H1 (cell line): Measurements from ENCODE around the gene GRID2. TPM values are rescaled to one million over a fixed set of nuclear protein-coding genes. Genes with fewer than 3 reads are reported as not detected.

Experiments
- CTCF ChIA-PET: fragments of 300-600 bp; sonication (Branson Sonifier 250); formaldehyde crosslinking; loops from one replicate; lab custom pipeline; 2021; ENCODE audit not compliant: partially characterized antibody; lab: Charles Lee
- POLR2A ChIA-PET: fragments of 300-600 bp; sonication (Branson Sonifier 250); formaldehyde crosslinking; loops from one replicate; lab custom pipeline; 2021; ENCODE audit warnings: inconsistent platforms; ENCODE audit not compliant: partially characterized antibody; lab: Charles Lee
- DNase-seq, 2 experiments: peaks; one replicate each; pipeline versions ENCODE4 v3.0.0 to v3.0.0-alpha.2; 2010 to 2022; ENCODE audit warnings: low spot score in 2 of 2, low read depth in 1 of 2, mixed read lengths in 1 of 2
- FAIRE-seq: peaks from 2 replicates; lab custom pipeline; 2011; peaks lifted over from hg19 to GRCh38; lab: Jason Lieb, UNC
- H2AFZ ChIP-seq: 2 replicates; pipeline ENCODE4 v1.8.1; 2012; ENCODE audit warnings: low read length, inconsistent platforms
- H2AK5ac ChIP-seq: 2 replicates; pipeline ENCODE4 v1.6.1; 2013; ENCODE audit warnings: low read depth, low read length
- H2BK120ac ChIP-seq: replicated peaks from 2 replicates; pipeline ENCODE3; 2013; ENCODE audit warnings: low read depth, low read length, inconsistent platforms
- H2BK12ac ChIP-seq: 2 replicates; pipeline ENCODE4 v1.6.1; 2013; ENCODE audit warnings: low read depth, low read length
- H2BK15ac ChIP-seq: 2 replicates; pipeline ENCODE4 v1.6.1; 2013; ENCODE audit warnings: low read length
- H2BK20ac ChIP-seq: 2 replicates; pipeline ENCODE4 v1.6.1; 2013; ENCODE audit warnings: low read length
- H2BK5ac ChIP-seq: 2 replicates; pipeline ENCODE4 v1.6.1; 2013; ENCODE audit warnings: low read depth, low read length
- H3K14ac ChIP-seq: 2 replicates; pipeline ENCODE4 v1.6.1; 2013; ENCODE audit warnings: inconsistent platforms; ENCODE audit not compliant: insufficient read length
- H3K18ac ChIP-seq: 2 replicates; pipeline ENCODE4 v1.6.1; 2013; ENCODE audit warnings: low read length; ENCODE audit errors: extremely low read depth
- H3K23ac ChIP-seq: 2 replicates; pipeline ENCODE4 v1.6.1; 2013; ENCODE audit warnings: inconsistent platforms; ENCODE audit not compliant: insufficient read length
- H3K23me2 ChIP-seq: 2 replicates; pipeline ENCODE4 v1.6.1; 2013; ENCODE audit warnings: low read depth, low read length
- H3K27ac ChIP-seq: 2 replicates; pipeline ENCODE4 v1.6.1; 2011; ENCODE audit warnings: low read depth, low read length, inconsistent platforms
- H3K27me3 ChIP-seq, 4 experiments: replicated peaks in 1 of 4; 1 replicate in 1 of 4; 2 replicates in 3 of 4; pipeline versions ENCODE4 v1.6.1 to v1.8.1; 2011 to 2013; ENCODE audit warnings: low read length in 3 of 4, mild to moderate bottlenecking in 3 of 4, inconsistent platforms in 2 of 4, mixed read lengths in 2 of 4, moderate library complexity in 1 of 4; ENCODE audit not compliant: control insufficient read depth in 3 of 4, insufficient read depth in 3 of 4; ENCODE audit errors: extremely low read depth in 1 of 4
- H3K36me3 ChIP-seq, 4 experiments: 2 replicates each; pipeline versions ENCODE4 v1.6.1 to v1.8.1; 2011 to 2013; ENCODE audit warnings: mild to moderate bottlenecking in 4 of 4, low read length in 3 of 4, moderate library complexity in 2 of 4, control low read depth in 1 of 4, inconsistent platforms in 1 of 4; ENCODE audit not compliant: insufficient read depth in 4 of 4, control insufficient read depth in 2 of 4
- H3K4ac ChIP-seq: replicated peaks from 2 replicates; pipeline ENCODE3; 2013; ENCODE audit warnings: low read length, low read depth, mixed read lengths, inconsistent platforms; ENCODE audit not compliant: insufficient read length
- H3K4me1 ChIP-seq, 4 experiments: replicated peaks in 1 of 4; 1 replicate in 1 of 4; 2 replicates in 3 of 4; pipeline versions ENCODE4 v1.6.1 to v1.8.1; 2011 to 2013; ENCODE audit warnings: low read length in 3 of 4, inconsistent platforms in 2 of 4, mixed read lengths in 1 of 4; ENCODE audit not compliant: insufficient read depth in 4 of 4, control insufficient read depth in 3 of 4
- H3K4me2 ChIP-seq, 2 experiments: 2 replicates each; pipeline versions ENCODE4 v1.6.1 to v1.8.1; 2011 to 2013; ENCODE audit warnings: low read depth in 2 of 2, low read length in 2 of 2, control low read depth in 1 of 2, inconsistent platforms in 1 of 2, mild to moderate bottlenecking in 1 of 2; ENCODE audit not compliant: insufficient read depth in 1 of 2
- H3K4me3 ChIP-seq, 4 experiments: fragments of 200-600, 300-600 bp in 1 of 4; sonication (generic), shearing (Covaris generic), sonication (Bioruptor Twin) in 1 of 4; 2 replicates each; pipeline versions ENCODE4 v1.5.1 to v1.8.1; 2011 to 2016; ENCODE audit warnings: low read length in 4 of 4, low read depth in 3 of 4, control low read depth in 2 of 4, inconsistent platforms in 2 of 4, mild to moderate bottlenecking in 2 of 4, mixed read lengths in 1 of 4, moderate library complexity in 1 of 4; ENCODE audit not compliant: insufficient read depth in 2 of 4; ENCODE audit errors: extremely low read depth in 1 of 4
- H3K56ac ChIP-seq: replicated peaks from 2 replicates; pipeline ENCODE3; 2013; ENCODE audit warnings: low read depth, mild to moderate bottlenecking, mixed read lengths, low read length, inconsistent platforms; ENCODE audit not compliant: insufficient read length
- H3K79me1 ChIP-seq: 2 replicates; pipeline ENCODE4 v1.6.1; 2013; ENCODE audit warnings: low read depth, low read length, control low read depth
- H3K79me2 ChIP-seq, 2 experiments: 2 replicates each; pipeline versions ENCODE4 v1.6.1 to v1.8.1; 2012 to 2013; ENCODE audit warnings: low read length in 2 of 2, mild to moderate bottlenecking in 2 of 2, inconsistent platforms in 1 of 2; ENCODE audit not compliant: insufficient read depth in 2 of 2, control insufficient read depth in 1 of 2
- H3K9ac ChIP-seq, 4 experiments: replicated peaks in 1 of 4; 1 replicate in 1 of 4; 2 replicates in 3 of 4; pipeline versions ENCODE4 v1.6.1 to v1.8.1; 2011 to 2013; ENCODE audit warnings: low read depth in 3 of 4, low read length in 3 of 4, control low read depth in 2 of 4, mild to moderate bottlenecking in 2 of 4, moderate library complexity in 2 of 4, inconsistent platforms in 1 of 4; ENCODE audit errors: extremely low read depth in 1 of 4
- H3K9me3 ChIP-seq, 2 experiments: 2 replicates each; pipeline versions ENCODE4 v1.6.1 to v1.8.1; 2012 to 2013; ENCODE audit warnings: mild to moderate bottlenecking in 2 of 2, moderate library complexity in 2 of 2, control low read depth in 1 of 2, inconsistent platforms in 1 of 2, low read depth in 1 of 2, low read length in 1 of 2, mixed read lengths in 1 of 2; ENCODE audit not compliant: insufficient read depth in 2 of 2
- H4K20me1 ChIP-seq, 2 experiments: replicated peaks in 1 of 2; 2 replicates each; pipeline versions ENCODE3 to v1.8.1; 2011 to 2013; ENCODE audit warnings: inconsistent platforms in 2 of 2, low read length in 2 of 2, mild to moderate bottlenecking in 1 of 2; ENCODE audit not compliant: insufficient read depth in 2 of 2, control insufficient read depth in 1 of 2
- H4K5ac ChIP-seq: 2 replicates; pipeline ENCODE4 v1.6.1; 2013; ENCODE audit warnings: low read length, low read depth, mixed read lengths, inconsistent platforms; ENCODE audit not compliant: insufficient read length
- H4K8ac ChIP-seq: 2 replicates; pipeline ENCODE4 v1.8.0; 2013; ENCODE audit warnings: mild to moderate bottlenecking, moderate library complexity, low read length, inconsistent platforms; ENCODE audit not compliant: insufficient read depth; ENCODE audit errors: extremely low read depth
- H4K91ac ChIP-seq: replicated peaks from 2 replicates; pipeline ENCODE3; 2013; ENCODE audit warnings: low read length, mixed read lengths, inconsistent platforms; ENCODE audit not compliant: insufficient read length
- ZNF274 ChIP-seq: IDR thresholded peaks from 2 replicates; pipeline ENCODE4 v1.7.0; 2012; ENCODE audit warnings: low read length, borderline replicate concordance; ENCODE audit errors: extremely low read depth
- polyA plus RNA-seq, 7 experiments: library from polyadenylated mRNA; depleted of rRNA in 3 of 7; stranded (reverse) in 5 of 7; unstranded in 2 of 7; fragments of >200 nt in 5 of 7; fragments of 200-250 nt in 2 of 7; gene quantifications; 1 replicate in 5 of 7; 2 replicates in 1 of 7; 4 replicates in 1 of 7; pipeline versions ENCODE4 v1.2.1 to v1.2.3, GENCODE V29; 2011 to 2013; ENCODE audit warnings: missing spikeins in 2 of 7, mixed read lengths in 2 of 7
- total RNA-seq: library from RNA; stranded (reverse); fragmentation: NEBNext Ultra II Directional; extraction: Animal tissue kit (Norgen Biotek cat#: 25700); gene quantifications from 2 replicates; pipeline ENCODE4 v1.2.1, GENCODE V29; 2021

Gene GRID2
- total and polyA plus RNA-seq, 2 of the 8 experiments (the other 6 are each of a cell fraction or from before 2014, with no cell fraction given): 31.1 to 81.9 TPM

GRCh38 chr4:93327346-93327745 is 1023.6 kb downstream of the GRID2 start:
- Histone ChIP-seq H3K23ac (no peak overlapping the region), H3K4me2 (no peak overlapping the region), H4K91ac (no peak overlapping the region), H3K9me3 (no peaks in the 10 kb centered on the region), H3K79me2 (no peaks in the 10 kb centered on the region), H3K23me2 (peaks cover 2% of the 10 kb centered on the region; the same call in 1 of the 2 replicates), H3K27ac (no peak overlapping the region), H4K5ac (no peak overlapping the region), H2BK15ac (no peak overlapping the region), H2BK120ac (no peak overlapping the region), H4K8ac (no peak overlapping the region), H3K56ac (no peak overlapping the region), H2BK12ac (no peak overlapping the region), H3K36me3 (no peaks in the 10 kb centered on the region), H2AK5ac (no peak overlapping the region), H3K4ac (no peak overlapping the region), H3K79me1 (no peaks in the 10 kb centered on the region), H2BK20ac (no peak overlapping the region), H3K9ac (no peak overlapping the region), H3K14ac (no peak overlapping the region), H3K18ac (no peak overlapping the region), H2BK5ac (no peak overlapping the region), H4K20me1 (no peaks in the 10 kb centered on the region), H2AFZ (no peak overlapping the region), H3K4me3 (no peak overlapping the region), H3K27me3 (no peaks in the 10 kb centered on the region), H3K4me1 (no peaks in the 10 kb centered on the region)
- DNase-seq (no peak), FAIRE-seq (no peak)
- no peak for TF ChIP-seq ZNF274
- ChIA-PET CTCF (no interaction called here), POLR2A (no interaction called here)
